K562 (cell line): ENCODE measurements around the gene UPP1. TPM values are rescaled to one million over a fixed set of nuclear protein-coding genes. Genes with fewer than 3 reads are reported as not detected.

Experiments
- ADNP ChIP-seq: fragments of 200-800 bp; sonication (Bioruptor generic); IDR thresholded peaks from 2 replicates; pipeline ENCODE4 v1.6.1; 2016; ENCODE audit warnings: missing genetic modification characterization, missing compliant biosample characterization
- BRD4 ChIP-seq: fragments of 200-600 bp; sonication (generic); IDR thresholded peaks from 2 replicates; pipeline ENCODE4 v1.6.1; 2017; ENCODE audit warnings: inconsistent platforms
- CBX2 ChIP-seq: fragments of 200-600 bp; sonication (generic); IDR thresholded peaks from one replicate; pipeline ENCODE4 v1.6.1; 2012; ENCODE audit warnings: mild to moderate bottlenecking, low read length, inconsistent platforms; ENCODE audit not compliant: insufficient read depth, poor library complexity, severe bottlenecking
- CEBPB ChIP-seq: fragments of 450-650 bp; IDR thresholded peaks from 2 replicates; pipeline ENCODE4 v1.6.1; 2016; ENCODE audit warnings: missing genetic modification characterization, missing compliant biosample characterization
- CREB5 ChIP-seq: fragments of 250-450 bp; sonication (Bioruptor Pico); IDR thresholded peaks from 2 replicates; pipeline ENCODE4 v1.5.0; 2020; ENCODE audit warnings: mild to moderate bottlenecking
- ESRRA ChIP-seq: fragments of 450-650 bp; IDR thresholded peaks from 2 replicates; pipeline ENCODE4 v1.6.1; 2014; ENCODE audit warnings: low read depth, mild to moderate bottlenecking, moderate library complexity, borderline replicate concordance
- ETS2 ChIP-seq: IDR thresholded peaks from 2 replicates; pipeline ENCODE4 v1.6.1; 2016; ENCODE audit warnings: borderline replicate concordance, missing genetic modification characterization, mild to moderate bottlenecking, moderate library complexity, missing compliant biosample characterization; ENCODE audit not compliant: poor library complexity, severe bottlenecking
- ETV1 ChIP-seq: fragments of 450-650 bp; conservative IDR thresholded peaks from 2 replicates; pipeline ENCODE4 v1.6.1; 2016; ENCODE audit warnings: missing genetic modification characterization, control low read depth, low read depth, missing compliant biosample characterization
- FOSL1 ChIP-seq: fragments of 200-800 bp; sonication (Bioruptor generic); conservative IDR thresholded peaks from 2 replicates; pipeline ENCODE4 v1.6.1; 2016; ENCODE audit warnings: missing genetic modification characterization, missing compliant biosample characterization
- HSF4 ChIP-seq: fragments of 250-450 bp; sonication (Bioruptor Pico); IDR thresholded peaks from 2 replicates; pipeline ENCODE4 v2.1.2; 2022; ENCODE audit warnings: mild to moderate bottlenecking, moderate library complexity, borderline replicate concordance
- MCM7 ChIP-seq, 2 experiments: fragments of 450-650 bp; IDR thresholded peaks; 2 replicates each; pipeline ENCODE4 v1.6.1; 2016 to 2018
- NCOA6 ChIP-seq: fragments of 450-650 bp; IDR thresholded peaks from 2 replicates; pipeline ENCODE4 v1.6.1; 2017; ENCODE audit warnings: mild to moderate bottlenecking
- NFE2L1 ChIP-seq: fragments of 450-650 bp; IDR thresholded peaks from 2 replicates; pipeline ENCODE4 v1.6.1; 2016; ENCODE audit warnings: missing genetic modification characterization, low read depth, mild to moderate bottlenecking, missing compliant biosample characterization, moderate library complexity, borderline replicate concordance
- NFRKB ChIP-seq: fragments of 450-650 bp; IDR thresholded peaks from 2 replicates; pipeline ENCODE4 v1.6.1; 2016; ENCODE audit warnings: low read depth
- NR2F6 ChIP-seq: fragments of 450-650 bp; formaldehyde crosslinking; IDR thresholded peaks from 2 replicates; pipeline ENCODE4 v1.4.0; 2020; ENCODE audit warnings: mild to moderate bottlenecking
- NR4A1 ChIP-seq, 2 experiments: fragments of 250-450 bp in 1 of 2; fragments of 450-650 bp in 1 of 2; sonication (Bioruptor Pico) in 1 of 2; IDR thresholded peaks; 2 replicates each; pipeline versions ENCODE4 v1.4.0 to v1.6.1; 2016 to 2020; ENCODE audit warnings: mild to moderate bottlenecking in 2 of 2, missing compliant biosample characterization in 1 of 2, missing genetic modification characterization in 1 of 2, moderate library complexity in 1 of 2
- PHB ChIP-seq: fragments of 250-450 bp; sonication (Bioruptor Pico); IDR thresholded peaks from 2 replicates; pipeline ENCODE4 v1.5.0; 2021
- TAF7 ChIP-seq: fragments of 450-650 bp; IDR thresholded peaks from 2 replicates; pipeline ENCODE4 v1.6.1; 2016; ENCODE audit warnings: missing genetic modification characterization, missing compliant biosample characterization
- USF2 ChIP-seq: sonication (generic); formaldehyde crosslinking; IDR thresholded peaks from 2 replicates; pipeline ENCODE4 v1.5.0; 2020; ENCODE audit warnings: missing genetic modification reagents
- ZNF696 ChIP-seq: fragments of 250-450 bp; sonication (Bioruptor Pico); conservative IDR thresholded peaks from 2 replicates; pipeline ENCODE4 v1.4.0; 2020; ENCODE audit warnings: mild to moderate bottlenecking, moderate library complexity
- polyA plus RNA-seq, 8 experiments: library from polyadenylated mRNA; depleted of rRNA in 4 of 8; stranded (reverse) in 5 of 8; unstranded in 3 of 8; fragments of >200 nt; fragmentation: Nextera tagmentation in 2 of 8; fragmentation: Illumina TruSeq in 1 of 8; extraction: Ambion mirVana in 2 of 8; extraction: Trizol in 1 of 8; gene quantifications; 2 replicates each; pipeline versions ENCODE4 v1.2.1 to v1.2.3, GENCODE V29; 2011 to 2014; ENCODE audit warnings: inconsistent platforms in 1 of 8, missing spikeins in 1 of 8
- total RNA-seq, 7 experiments: library from RNA; depleted of rRNA in 6 of 7; stranded (reverse); fragments of >200 nt in 6 of 7; fragmentation: Illumina TruSeq in 2 of 7; extraction: Trizol in 2 of 7; gene quantifications; 2 replicates each; pipeline versions ENCODE4 v1.2.1 to v1.2.3, GENCODE V29; 2011 to 2021; ENCODE audit warnings: low replicate concordance in 1 of 7
- TF ChIP-seq, protein P1 (sequence below): fragments of 250-450 bp; sonication (Bioruptor Pico); IDR thresholded peaks from 2 replicates; pipeline ENCODE4 v1.5.0; 2021
- TF ChIP-seq, protein P2 (sequence below): fragments of 450-650 bp; formaldehyde crosslinking; IDR thresholded peaks from 2 replicates; pipeline ENCODE4 v1.4.0; 2020; ENCODE audit warnings: mild to moderate bottlenecking, moderate library complexity

The UPP1 gene
- total and polyA plus RNA-seq, 9 of the 15 experiments (the other 6 are each of a cell fraction or from before 2014, with no cell fraction given): 0.38 to 2.4 (median 0.61) TPM

GRCh38 chr7:48084727-48085432 lies 4.2 kb upstream of the UPP1 start (continued):
- TF ChIP-seq, protein P1, sequence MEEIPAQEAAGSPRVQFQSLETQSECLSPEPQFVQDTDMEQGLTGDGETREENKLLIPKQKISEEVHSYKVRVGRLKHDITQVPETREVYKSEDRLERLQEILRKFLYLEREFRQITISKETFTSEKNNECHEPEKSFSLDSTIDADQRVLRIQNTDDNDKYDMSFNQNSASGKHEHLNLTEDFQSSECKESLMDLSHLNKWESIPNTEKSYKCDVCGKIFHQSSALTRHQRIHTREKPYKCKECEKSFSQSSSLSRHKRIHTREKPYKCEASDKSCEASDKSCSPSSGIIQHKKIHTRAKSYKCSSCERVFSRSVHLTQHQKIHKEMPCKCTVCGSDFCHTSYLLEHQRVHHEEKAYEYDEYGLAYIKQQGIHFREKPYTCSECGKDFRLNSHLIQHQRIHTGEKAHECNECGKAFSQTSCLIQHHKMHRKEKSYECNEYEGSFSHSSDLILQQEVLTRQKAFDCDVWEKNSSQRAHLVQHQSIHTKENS: no peak
- TF ChIP-seq CREB5 (CRISPR knock-in tag) (no peak), CEBPB (tag) (no peak), ETV1 (tag) (no peak), NR4A1 (CRISPR knock-in tag; IDR thresholded peaks at IDR 0.05) (no peak), NR4A1 (tag; IDR thresholded peaks at IDR 0.05) (no peak), TAF7 (no peak), ADNP (tag) (no peak), NR2F6 (CRISPR knock-in tag) (no peak), ZNF696 (CRISPR knock-in tag) (no peak), NFRKB (no peak), USF2 (CRISPR knock-in tag) (no peak), ETS2 (tag) (no peak), MCM7 (IDR thresholded peaks at IDR 0.05) (no peak), ESRRA (peak; percentile 77; the same call in 1 of the 2 replicates), CBX2 (no peak), BRD4 (no peak), NCOA6 (no peak), FOSL1 (tag) (peak; percentile 99), NFE2L1 (no peak), HSF4 (CRISPR knock-in tag) (no peak), PHB (CRISPR knock-in tag) (no peak)
- TF ChIP-seq, protein P2, sequence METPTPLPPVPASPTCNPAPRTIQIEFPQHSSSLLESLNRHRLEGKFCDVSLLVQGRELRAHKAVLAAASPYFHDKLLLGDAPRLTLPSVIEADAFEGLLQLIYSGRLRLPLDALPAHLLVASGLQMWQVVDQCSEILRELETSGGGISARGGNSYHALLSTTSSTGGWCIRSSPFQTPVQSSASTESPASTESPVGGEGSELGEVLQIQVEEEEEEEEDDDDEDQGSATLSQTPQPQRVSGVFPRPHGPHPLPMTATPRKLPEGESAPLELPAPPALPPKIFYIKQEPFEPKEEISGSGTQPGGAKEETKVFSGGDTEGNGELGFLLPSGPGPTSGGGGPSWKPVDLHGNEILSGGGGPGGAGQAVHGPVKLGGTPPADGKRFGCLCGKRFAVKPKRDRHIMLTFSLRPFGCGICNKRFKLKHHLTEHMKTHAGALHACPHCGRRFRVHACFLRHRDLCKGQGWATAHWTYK (CRISPR knock-in tag): no peak
